ENCODE data around the gene CFAP141. TPM values are rescaled to one million over a fixed set of nuclear protein-coding genes. Genes with fewer than 3 reads are reported as not detected.
A peak's percentile ranks its signal among the peaks of the same experiment; 100 is the strongest.

CFAP141 gene
- polyA plus RNA-seq, 3 donors = not detected

- Histone ChIP-seq H3K4me1 (ENCODE audit: control insufficient read depth in 1 of 2, insufficient read depth in 2 of 2, low read length in 2 of 2) (no peaks in the 10 kb centered on the region), H3K4me3 (replicated peaks in 1 of 3; ENCODE audit: low read depth in 2 of 3, low read length in 3 of 3) (no peak overlapping the region), H4K20me1 (ENCODE audit: insufficient read depth, low read length) (peaks cover 100% of the 10 kb centered on the region), H3K36me3 (replicated peaks in 1 of 2; ENCODE audit: control insufficient read depth in 1 of 2, insufficient read depth in 2 of 2, low read length in 2 of 2) (peaks cover 95 to 100% of the 10 kb centered on the region in 2 donors), H3K27ac (ENCODE audit: low read depth in 1 of 2, low read length in 2 of 2) (peak overlapping the region in 1 of 2 donors; percentile 11), H3K79me2 (ENCODE audit: insufficient read depth, low read length) (peaks cover 97% of the 10 kb centered on the region), H2AFZ (ENCODE audit: insufficient read depth, low read depth, low read length, poor library complexity, severe bottlenecking) (no peak overlapping the region), H3K9ac (ENCODE audit: insufficient read depth, low read length, poor library complexity, severe bottlenecking) (no peak overlapping the region), H3K27me3 (ENCODE audit: control insufficient read depth in 2 of 2, insufficient read depth in 2 of 2, low read length in 2 of 2) (no peaks in the 10 kb centered on the region), H3K9me3 (replicated peaks in 1 of 2; ENCODE audit: control insufficient read depth in 1 of 2, insufficient read depth in 1 of 2, low read length in 2 of 2) (no peaks in the 10 kb centered on the region), H3K4me2 (replicated peaks; ENCODE audit: extremely low read depth, low read length, poor library complexity, severe bottlenecking) (no peak overlapping the region)
- Mint-ChIP-seq H3K27ac (peak overlapping the region in 1 of 7 donors; percentile 68), H3K27me3 (ENCODE audit: low read depth in 3 of 3) (peaks cover 0 to 2% (median 0%) of the 10 kb centered on the region in 3 donors), H3K4me3 (no peak overlapping the region), H3K4me1 (peaks cover 10% of the 10 kb centered on the region), H3K9me3 (peaks cover 0 to 1% (median 0%) of the 10 kb centered on the region in 7 donors), H3K36me3 (peaks cover 84 to 97% of the 10 kb centered on the region in 2 donors)
- 100% methylated on average over 1 of the region's 1 CpG for WGBS (ENCODE audit: insufficient coverage)
- intact Hi-C loops (cut with micrococcal nuclease) = no loop called here
- TF ChIP-seq CTCF (IDR thresholded peaks at IDR 0.05) = no peak
- DNase-seq = no peak
Measured at GRCh38 chr1:154166207-154166606, 39.9 kb downstream of the CFAP141 start.

DNA sequence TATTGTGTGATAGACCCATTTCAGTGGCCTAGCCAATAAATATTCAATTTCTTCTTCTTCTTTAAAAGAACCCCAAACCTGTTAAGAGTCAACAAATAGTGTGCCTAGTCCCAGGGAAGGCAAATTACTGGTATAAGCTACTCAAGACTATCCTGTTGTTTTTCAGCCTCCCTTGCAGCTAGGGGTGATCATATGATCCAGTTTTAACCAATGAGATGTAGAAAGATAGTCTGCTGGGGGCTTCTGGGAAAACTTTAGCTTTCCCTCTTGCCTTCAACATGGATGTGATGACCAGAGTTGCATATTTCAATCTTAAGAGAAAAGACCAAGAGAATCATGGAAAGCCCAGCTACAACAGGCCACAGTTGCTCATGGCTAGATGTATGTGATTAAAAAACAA is 46.6 kb downstream of the CFAP141 start:
- no peak for DNase-seq
- peaks cover 87 to 93% of the 10 kb centered on the region in 2 donors for H3K36me3 Mint-ChIP-seq
- intact Hi-C loops (cut with micrococcal nuclease) = no loop called here

More for the DNA sequence above, 46.6 kb downstream of the CFAP141 start:
- Histone ChIP-seq H4K20me1 (ENCODE audit: insufficient read depth, low read length) (peaks cover 87% of the 10 kb centered on the region), H2AFZ (ENCODE audit: insufficient read depth, low read depth, low read length, poor library complexity, severe bottlenecking) (no peak overlapping the region), H3K36me3 (replicated peaks in 1 of 2; ENCODE audit: control insufficient read depth in 1 of 2, insufficient read depth in 2 of 2, low read length in 2 of 2) (peaks cover 85 to 94% of the 10 kb centered on the region in 2 donors), H3K4me2 (replicated peaks; ENCODE audit: extremely low read depth, low read length, poor library complexity, severe bottlenecking) (no peak overlapping the region), H3K4me1 (ENCODE audit: control insufficient read depth in 1 of 2, insufficient read depth in 2 of 2, low read length in 2 of 2) (peaks cover 39 to 41% of the 10 kb centered on the region in 2 donors), H3K9ac (ENCODE audit: insufficient read depth, low read length, poor library complexity, severe bottlenecking) (no peak overlapping the region), H3K79me2 (ENCODE audit: insufficient read depth, low read length) (peaks cover 57% of the 10 kb centered on the region), H3K27me3 (ENCODE audit: control insufficient read depth in 2 of 2, insufficient read depth in 2 of 2, low read length in 2 of 2) (no peaks in the 10 kb centered on the region), H3K27ac (ENCODE audit: low read depth in 1 of 2, low read length in 2 of 2) (peak overlapping the region in 1 of 2 donors; percentile 60), H3K4me3 (replicated peaks in 1 of 3; ENCODE audit: low read depth in 2 of 3, low read length in 3 of 3) (no peak overlapping the region), H3K9me3 (replicated peaks in 1 of 2; ENCODE audit: control insufficient read depth in 1 of 2, insufficient read depth in 1 of 2, low read length in 2 of 2) (no peaks in the 10 kb centered on the region)
- Mint-ChIP-seq H3K4me3 (no peak overlapping the region), H3K9me3 (peaks cover 0 to 1% (median 0%) of the 10 kb centered on the region in 7 donors), H3K4me1 (peaks cover 38% of the 10 kb centered on the region), H3K27me3 (ENCODE audit: low read depth in 3 of 3) (no peaks in the 10 kb centered on the region), H3K27ac (peak overlapping the region in 4 of 7 donors; percentile 9 to 82 (median 70))
- no peak for TF ChIP-seq CTCF (IDR thresholded peaks at IDR 0.05)

Measured in CD14-positive monocyte (primary cell).